Stomach smooth muscle (tissue), 2 donors: ENCODE measurements around the gene DYRK1A.

ENCODE experiments used
- H3K27ac ChIP-seq: one replicate; pipeline ENCODE4 v1.7.0; 2013; ENCODE audit warnings: mild to moderate bottlenecking, low read length, inconsistent platforms
- H3K27me3 ChIP-seq, 2 donors: one replicate each; pipeline ENCODE4 v1.7.0; 2013; ENCODE audit warnings: low read length in 2 of 2; ENCODE audit not compliant: insufficient read depth in 2 of 2, control insufficient read depth in 1 of 2
- H3K36me3 ChIP-seq, 2 donors: one replicate each; pipeline ENCODE4 v1.7.0; 2013; ENCODE audit warnings: low read length in 2 of 2; ENCODE audit not compliant: control insufficient read depth in 2 of 2, insufficient read depth in 2 of 2
- H3K4me1 ChIP-seq: one replicate; pipeline ENCODE4 v1.7.0; 2013; ENCODE audit warnings: low read length; ENCODE audit not compliant: control insufficient read depth, insufficient read depth
- H3K4me3 ChIP-seq, 2 donors: one replicate each; pipeline ENCODE4 v1.7.0; 2013; ENCODE audit warnings: low read length in 2 of 2
- H3K9ac ChIP-seq, 2 donors: one replicate each; pipeline ENCODE4 v1.7.0; 2013; ENCODE audit warnings: low read length in 2 of 2, mild to moderate bottlenecking in 1 of 2
- H3K9me3 ChIP-seq, 2 donors: one replicate each; pipeline ENCODE4 v1.7.0; 2013; ENCODE audit warnings: low read length in 2 of 2; ENCODE audit not compliant: control insufficient read depth in 2 of 2
- donor health status: healthy.
- donor health status: Pancreatic carcinoma.

The DYRK1A gene

DNA sequence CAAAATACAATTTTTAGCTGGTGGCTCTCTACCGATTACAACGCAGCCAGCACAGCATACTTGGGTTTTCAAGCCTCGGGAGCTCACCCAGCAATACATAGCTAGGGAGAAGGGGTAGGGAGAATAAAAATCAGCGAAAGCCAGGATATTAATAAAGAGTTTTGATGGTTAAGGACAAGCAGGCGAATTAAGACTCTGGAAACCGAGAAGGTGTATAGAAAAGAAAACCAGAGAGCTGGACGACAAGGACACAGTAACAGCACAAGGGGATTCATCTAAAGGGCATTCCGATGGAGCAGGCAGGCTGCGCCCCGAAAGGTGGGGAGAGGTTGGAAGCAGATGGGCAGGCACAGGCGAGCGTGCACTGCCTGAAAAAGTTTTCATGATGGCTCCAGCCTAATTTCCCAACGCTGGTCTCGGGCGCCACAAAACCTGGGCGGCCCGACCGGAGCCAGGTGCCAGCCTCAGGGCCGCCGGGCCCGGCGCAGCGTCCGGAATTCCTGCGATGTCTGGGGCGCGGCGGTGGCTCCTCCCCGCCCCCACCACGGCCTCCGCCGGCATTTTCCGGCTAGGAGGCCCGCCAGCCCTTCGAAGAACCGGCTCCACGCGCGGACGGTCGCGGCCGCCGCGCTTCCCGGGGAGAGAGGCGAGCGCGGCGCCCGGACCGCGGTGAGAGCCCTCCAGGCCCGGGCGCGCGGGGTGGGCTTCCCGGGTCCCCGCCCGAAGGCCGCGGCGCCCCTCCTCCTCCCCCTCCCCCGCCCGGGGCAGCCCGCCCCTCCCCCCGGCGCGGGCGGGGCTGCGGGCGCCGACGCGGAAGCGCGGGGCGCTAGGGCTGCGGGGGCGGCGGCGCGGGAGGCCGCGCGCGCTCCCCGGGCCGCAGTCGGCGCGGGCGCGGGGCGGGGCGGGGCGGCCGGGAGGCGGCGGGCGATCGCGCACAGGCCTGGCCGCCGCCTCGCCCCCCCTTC is 774 bp upstream of the DYRK1A start:
- peak overlapping the region; percentile 92 to 97 for H3K4me3 ChIP-seq
- H3K9me3 ChIP-seq = no peaks in the 10 kb centered on the region
- H3K36me3 ChIP-seq = no peaks in the 10 kb centered on the region
- H3K4me1 ChIP-seq = peaks cover 7% of the 10 kb centered on the region
- H3K27ac ChIP-seq = peak overlapping the region; percentile 97
- H3K9ac ChIP-seq = peak overlapping the region; percentile 96 to 99
- no peaks in the 10 kb centered on the region for H3K27me3 ChIP-seq

DNA sequence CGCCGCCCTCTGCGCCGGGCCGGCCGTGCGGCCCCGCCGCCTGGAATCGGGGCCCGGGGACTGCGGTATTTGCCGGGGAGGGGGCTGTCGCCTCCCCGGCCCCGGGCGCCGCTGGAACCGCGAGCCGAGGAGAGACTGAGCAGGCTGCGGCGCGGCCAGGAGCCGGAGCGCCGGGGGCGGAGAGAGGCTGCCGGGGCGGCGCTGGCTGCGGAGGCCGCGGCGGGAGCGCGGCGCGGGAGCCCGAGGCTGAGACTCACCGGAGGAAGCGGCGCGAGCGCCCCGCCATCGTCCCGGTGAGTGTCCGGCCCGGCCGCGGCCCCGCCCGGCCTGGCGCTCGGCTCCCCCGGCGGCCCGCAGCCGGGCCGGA is 746 bp downstream of the DYRK1A start:
- Histone ChIP-seq H3K9me3 (no peaks in the 10 kb centered on the region), H3K4me3 (peak overlapping the region in 1 of 2 donors; percentile 92), H3K9ac (peak overlapping the region; percentile 66 to 96), H3K4me1 (peaks cover 11% of the 10 kb centered on the region), H3K27me3 (no peaks in the 10 kb centered on the region), H3K36me3 (no peaks in the 10 kb centered on the region), H3K27ac (peak overlapping the region; percentile 97)

- no peaks in the 10 kb centered on the region for H3K36me3 ChIP-seq
- H3K27ac ChIP-seq = peak overlapping the region; percentile 97
- H3K27me3 ChIP-seq = no peaks in the 10 kb centered on the region
- peak overlapping the region; percentile 92 to 97 for H3K4me3 ChIP-seq
- peak overlapping the region; percentile 86 to 96 for H3K9ac ChIP-seq
- no peaks in the 10 kb centered on the region for H3K9me3 ChIP-seq
- H3K4me1 ChIP-seq = peaks cover 13% of the 10 kb centered on the region
Measured at GRCh38 chr21:37367703-37368540, 1.3 kb downstream of the DYRK1A start.

DNA sequence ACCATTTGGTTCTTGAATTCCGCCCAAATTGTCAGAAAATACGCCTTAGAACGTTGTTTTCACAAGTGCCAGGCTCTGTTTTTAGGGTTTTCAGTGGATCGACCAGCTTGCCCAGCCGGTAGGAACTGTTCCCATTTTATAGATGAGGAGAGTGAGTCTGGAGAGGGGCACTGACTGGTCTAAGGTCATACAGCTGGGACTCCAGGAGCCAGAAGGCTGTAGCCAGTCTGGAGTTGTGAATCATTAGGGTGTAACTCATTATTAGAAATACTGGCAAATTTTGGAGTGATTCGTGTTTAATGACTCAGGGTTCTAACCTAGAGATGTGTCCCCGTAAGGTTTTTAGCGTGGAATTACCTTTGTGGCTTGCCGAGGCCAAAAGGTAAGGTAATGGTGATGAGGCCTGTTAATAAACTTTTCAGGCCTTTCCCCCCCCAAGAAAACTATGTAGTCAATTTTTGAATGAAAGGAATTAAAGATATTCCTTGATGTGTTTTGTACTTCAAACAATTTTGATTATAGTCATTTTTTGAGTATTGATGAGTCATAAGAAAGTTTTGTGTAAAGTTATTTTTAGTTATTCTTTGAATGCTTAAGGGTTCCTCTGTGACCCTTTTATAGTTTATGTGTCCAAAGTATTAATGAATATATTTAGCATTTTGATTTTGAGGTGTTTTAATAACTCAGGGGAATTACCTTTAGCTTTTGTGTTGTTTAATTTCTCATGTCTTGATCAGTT is 2.1 kb downstream of the DYRK1A start:
- Histone ChIP-seq H3K4me1 (peaks cover 13% of the 10 kb centered on the region), H3K27me3 (no peaks in the 10 kb centered on the region), H3K27ac (peak overlapping the region; percentile 97), H3K9me3 (no peaks in the 10 kb centered on the region), H3K9ac (peak overlapping the region; percentile 86 to 96), H3K36me3 (no peaks in the 10 kb centered on the region), H3K4me3 (peak overlapping the region; percentile 92 to 97)

DNA sequence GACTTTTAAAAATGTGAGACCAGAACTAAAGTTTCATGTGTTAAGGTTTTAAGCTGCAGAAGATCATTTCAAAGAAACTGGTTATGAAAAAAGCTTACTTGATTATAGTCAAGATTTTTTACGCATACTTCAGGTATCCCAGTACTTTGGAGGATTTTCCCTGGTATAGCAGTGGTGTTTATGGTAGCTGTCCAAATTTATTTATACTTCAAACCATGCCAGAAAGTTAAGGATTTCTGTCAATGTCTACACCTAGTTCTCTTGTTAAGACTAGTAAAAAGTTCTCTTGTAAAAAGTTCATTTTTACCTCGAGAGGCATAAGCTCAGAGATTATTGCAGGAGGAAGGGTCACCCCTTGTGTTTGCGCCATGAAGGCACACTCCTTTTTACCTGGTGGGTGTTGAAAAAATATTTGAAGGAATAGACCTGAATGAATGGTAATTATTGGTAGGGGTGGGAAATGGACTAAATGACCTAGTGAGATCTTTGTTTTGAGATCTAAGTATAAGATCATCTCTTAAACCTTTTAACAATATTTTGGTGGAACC is 2.8 kb downstream of the DYRK1A start:
- peak overlapping the region; percentile 51 to 92 for H3K4me3 ChIP-seq
- no peaks in the 10 kb centered on the region for H3K27me3 ChIP-seq
- H3K9ac ChIP-seq = peak overlapping the region in 1 of 2 donors; percentile 18
- H3K9me3 ChIP-seq = no peaks in the 10 kb centered on the region
- H3K36me3 ChIP-seq = no peaks in the 10 kb centered on the region
- H3K4me1 ChIP-seq = peaks cover 13% of the 10 kb centered on the region
- no peak overlapping the region for H3K27ac ChIP-seq

GRCh38 chr21:37370152-37371040 is 3.8 kb downstream of the DYRK1A start:
- Histone ChIP-seq H3K4me1 (peaks cover 17% of the 10 kb centered on the region), H3K9ac (no peak overlapping the region), H3K27me3 (no peaks in the 10 kb centered on the region), H3K4me3 (peak overlapping the region; percentile 44 to 51), H3K27ac (no peak overlapping the region), H3K9me3 (no peaks in the 10 kb centered on the region), H3K36me3 (no peaks in the 10 kb centered on the region)

DNA sequence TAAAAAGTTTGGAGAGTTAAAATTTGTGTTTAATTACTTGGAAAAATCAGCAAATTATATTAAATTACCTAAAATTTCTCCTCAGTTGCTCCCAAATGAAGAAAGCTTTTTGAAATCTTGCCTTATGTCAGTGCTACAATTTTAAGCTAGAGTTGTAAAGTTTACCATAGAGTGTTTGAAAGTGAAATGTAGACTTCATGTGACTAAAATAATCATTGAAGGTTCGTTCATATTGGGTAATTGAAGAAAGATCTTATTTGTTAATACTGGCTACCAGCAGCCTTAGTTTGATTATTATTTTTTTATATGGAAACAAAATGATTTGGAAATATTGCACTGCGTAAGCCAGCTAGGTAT is 4.4 kb downstream of the DYRK1A start:
- Histone ChIP-seq H3K27me3 (no peaks in the 10 kb centered on the region), H3K4me3 (no peak overlapping the region), H3K9ac (no peak overlapping the region), H3K9me3 (no peaks in the 10 kb centered on the region), H3K4me1 (peaks cover 19% of the 10 kb centered on the region), H3K36me3 (no peaks in the 10 kb centered on the region), H3K27ac (no peak overlapping the region)

GRCh38 chr21:37372127-37372731 is 5.7 kb downstream of the DYRK1A start:
- Histone ChIP-seq H3K36me3 (no peaks in the 10 kb centered on the region), H3K27me3 (no peaks in the 10 kb centered on the region), H3K4me3 (no peak overlapping the region), H3K9me3 (no peaks in the 10 kb centered on the region), H3K4me1 (peaks cover 19% of the 10 kb centered on the region), H3K27ac (no peak overlapping the region), H3K9ac (no peak overlapping the region)

GRCh38 chr21:37372951-37373350 is 6.4 kb downstream of the DYRK1A start:
- Histone ChIP-seq H3K27me3 (no peaks in the 10 kb centered on the region), H3K4me1 (peaks cover 19% of the 10 kb centered on the region), H3K27ac (no peak overlapping the region), H3K4me3 (no peak overlapping the region), H3K36me3 (no peaks in the 10 kb centered on the region), H3K9ac (no peak overlapping the region), H3K9me3 (no peaks in the 10 kb centered on the region)
